NCI-H510A treated with DMSO at 0.1 percent for 48 hours (cell line): Measurements from ENCODE around the gene CRACDL.
A peak's percentile ranks its signal among the peaks of the same experiment; 100 is the strongest.

Experiments used
- DNase-seq: peaks from one replicate; lab custom pipeline; 2025; lab: John Stamatoyannopoulos, UW

Gene CRACDL

DNA sequence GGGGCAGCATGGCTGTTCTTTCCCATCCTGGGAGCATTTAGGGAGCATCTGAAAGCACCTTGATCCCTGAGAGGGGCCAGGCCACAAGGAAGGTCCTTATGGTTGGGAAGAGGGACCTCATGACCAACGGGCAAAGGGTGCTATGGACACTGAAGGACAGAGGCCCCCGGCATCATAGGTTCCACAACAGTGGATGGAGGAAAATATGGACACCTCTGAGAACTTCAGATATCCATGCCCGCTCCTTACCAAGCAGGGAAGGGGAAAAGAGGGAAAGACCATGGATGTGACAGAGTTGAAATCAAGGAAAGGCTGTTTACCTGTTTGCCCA, 111.0 kb downstream of the CRACDL start:
- no peak for DNase-seq

DNA sequence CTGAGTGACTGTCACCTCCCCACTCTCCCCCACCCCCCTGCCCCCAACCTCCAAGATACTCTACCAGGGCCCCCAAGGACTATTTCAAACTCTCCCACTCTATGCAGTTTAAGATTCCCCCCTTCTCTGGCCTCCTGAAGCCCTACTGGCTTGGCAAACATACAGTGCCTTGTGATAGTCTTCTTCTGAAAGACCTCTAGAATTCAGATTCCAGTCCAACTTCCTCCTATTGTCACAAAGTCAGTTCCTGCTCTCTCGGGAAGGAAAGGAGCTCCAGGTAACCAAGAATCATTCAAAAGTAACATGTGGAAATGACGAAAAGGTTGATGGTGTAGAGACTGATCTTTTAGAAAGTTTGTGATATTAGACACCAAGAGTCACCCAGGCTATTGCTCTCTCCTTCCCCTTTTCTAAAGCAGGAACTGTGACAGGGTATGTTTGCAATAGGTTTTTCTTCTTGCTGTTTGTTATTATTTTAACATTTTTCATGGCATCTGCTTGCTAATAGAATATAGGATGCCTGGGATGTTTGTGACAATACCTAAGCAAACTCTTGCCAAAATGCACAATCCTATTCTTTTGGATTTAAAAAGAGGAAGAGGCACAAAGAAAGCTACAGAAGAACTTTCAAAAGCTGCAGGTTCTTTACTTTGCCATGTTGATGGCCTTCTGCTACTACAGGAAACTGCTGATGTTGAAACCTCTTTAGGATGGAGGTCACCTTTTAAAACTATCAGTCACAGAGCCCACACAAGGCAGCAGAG, 111.6 kb downstream of the CRACDL start:
- DNase-seq, result no peak

DNA sequence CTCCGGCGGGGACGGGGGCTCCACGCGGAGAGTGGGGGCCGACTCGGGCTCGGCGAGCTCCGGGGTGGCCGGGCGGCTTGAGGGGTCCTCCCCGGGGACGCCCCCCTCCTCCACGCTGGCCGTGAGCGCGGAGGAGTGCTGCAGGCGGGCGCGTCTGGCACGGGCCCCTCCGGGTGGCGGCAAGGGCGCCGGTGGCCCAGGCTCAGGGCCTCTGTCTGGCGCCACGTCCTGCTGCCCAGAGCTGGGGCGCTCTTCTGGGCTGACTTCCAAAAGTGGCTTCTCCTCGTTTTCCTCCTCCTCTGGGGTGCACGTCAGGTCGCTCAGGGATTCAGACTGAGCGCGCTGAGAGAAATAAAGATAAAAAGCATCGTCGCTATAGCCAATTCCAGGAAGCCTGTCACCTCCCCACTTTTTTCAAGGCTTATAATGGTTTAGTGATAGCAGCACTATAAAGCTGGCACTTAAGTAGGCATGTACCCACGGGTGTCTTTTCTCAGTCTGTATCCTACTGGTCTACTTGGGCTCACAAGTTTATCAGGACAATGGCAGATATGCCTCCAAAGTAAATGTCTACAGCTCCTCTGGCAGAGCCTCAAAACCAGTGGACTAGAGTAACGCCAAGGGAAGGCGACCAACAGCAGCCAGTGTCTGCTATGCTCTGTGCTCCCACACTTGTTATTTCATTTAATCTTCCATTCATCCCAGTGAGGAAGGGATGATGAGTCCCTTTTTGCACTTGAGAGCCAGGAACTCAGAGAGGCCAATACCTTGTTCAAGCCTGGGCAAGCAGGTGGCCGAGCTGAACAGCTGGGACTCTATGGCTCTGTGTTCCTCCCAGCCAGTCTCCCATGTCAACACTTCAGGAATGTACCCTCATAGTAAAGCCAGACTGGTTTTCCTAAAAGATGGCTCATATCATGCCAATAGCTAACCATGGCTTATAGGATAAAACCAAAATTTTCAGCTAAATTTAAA, 112.5 kb downstream of the CRACDL start:
- no peak for DNase-seq

DNA sequence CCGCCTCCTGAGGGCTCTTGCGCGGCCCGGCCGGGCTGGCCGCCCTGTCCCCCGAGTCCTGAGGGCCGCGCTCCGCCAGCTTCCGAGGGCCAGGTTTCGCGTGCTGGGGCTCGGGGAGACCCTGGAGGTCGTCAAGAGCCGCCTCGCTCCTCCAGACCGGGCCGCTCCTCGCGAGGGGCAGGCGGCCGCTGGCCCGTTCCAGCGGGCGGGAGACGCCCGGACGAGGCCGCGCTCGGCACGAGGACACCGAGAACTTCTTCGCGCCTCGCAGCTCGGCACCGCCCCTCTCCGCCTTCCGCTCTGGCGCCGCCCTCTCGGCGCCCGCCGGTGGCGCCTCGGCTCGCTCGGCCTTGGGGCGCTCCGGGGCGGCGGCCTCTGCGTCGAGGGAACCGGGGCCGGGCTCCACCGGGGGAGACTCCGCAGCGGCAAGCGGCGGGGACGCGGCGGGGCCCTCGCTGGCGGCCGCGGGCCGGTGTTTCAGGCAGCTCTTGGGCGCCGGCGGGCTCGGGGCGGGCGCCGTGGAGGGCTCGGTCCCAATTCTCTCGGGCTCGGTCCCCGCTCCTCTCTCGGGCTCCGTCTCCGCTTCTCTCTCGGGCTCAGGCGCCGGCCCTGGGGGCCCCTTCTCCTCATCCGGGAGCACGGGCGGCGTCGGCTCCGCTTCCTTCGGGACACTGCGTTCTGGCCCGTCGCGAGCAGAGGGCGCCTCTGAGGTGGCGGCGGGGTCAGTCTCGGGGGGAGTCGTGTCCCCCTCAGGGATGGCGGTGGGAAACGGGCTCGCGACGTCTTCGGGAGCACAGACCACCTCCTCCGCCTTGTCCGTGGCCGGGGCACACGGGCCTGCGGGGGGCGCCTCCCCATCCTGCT, 113.5 kb downstream of the CRACDL start:
- no peak for DNase-seq

DNA sequence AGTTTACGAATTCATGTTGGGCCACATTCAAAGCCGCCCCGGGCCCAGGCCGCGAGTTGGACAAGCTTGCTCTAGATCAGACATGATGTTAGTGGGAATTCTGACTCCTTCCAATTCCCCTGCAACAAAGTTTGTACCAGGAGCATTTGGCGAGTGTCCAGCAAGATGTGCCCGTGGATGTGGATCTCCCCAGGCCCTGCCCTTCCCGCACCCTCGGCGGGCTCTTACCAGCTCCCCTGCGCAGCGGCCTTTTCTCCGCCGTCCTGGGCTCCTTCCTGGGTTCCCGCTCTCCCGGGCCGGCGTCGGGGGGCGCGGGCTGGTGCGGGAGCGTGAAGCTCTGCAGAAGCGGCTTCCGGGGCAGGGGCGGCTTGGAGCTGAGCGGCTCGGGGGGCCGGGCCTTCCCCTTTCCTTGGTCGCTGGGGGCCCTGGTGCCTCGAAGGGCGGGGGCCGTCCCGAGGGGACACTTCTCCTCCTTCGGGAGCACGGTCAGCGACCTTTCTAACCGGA, 114.3 kb downstream of the CRACDL start:
- no peak for DNase-seq

DNA sequence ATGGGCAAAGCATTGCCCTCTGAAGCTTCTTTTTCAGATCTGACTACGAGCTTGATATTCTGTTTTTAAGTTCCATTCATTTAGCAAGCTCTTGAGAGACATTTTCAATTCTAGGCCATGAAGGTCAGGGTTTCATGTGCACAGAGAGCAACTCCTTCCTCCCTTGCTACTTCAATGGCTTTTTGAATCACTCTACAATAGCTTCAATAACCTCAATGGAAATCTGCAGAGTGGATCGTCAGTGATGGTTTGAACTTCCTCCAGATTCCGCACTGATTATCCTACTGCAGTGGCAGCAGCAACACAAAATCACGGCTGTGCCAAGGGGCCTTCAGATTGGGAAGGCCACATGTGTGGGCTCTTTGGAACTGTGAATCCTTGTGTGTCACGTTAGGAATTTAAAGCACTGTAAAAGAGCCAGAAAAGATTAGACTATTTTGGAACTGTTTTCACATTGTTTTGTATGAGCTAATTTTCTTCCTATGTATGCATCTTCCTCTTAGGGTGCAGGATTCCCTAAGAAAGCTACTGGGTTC, 116.7 kb downstream of the CRACDL start:
- no peak for DNase-seq

DNA sequence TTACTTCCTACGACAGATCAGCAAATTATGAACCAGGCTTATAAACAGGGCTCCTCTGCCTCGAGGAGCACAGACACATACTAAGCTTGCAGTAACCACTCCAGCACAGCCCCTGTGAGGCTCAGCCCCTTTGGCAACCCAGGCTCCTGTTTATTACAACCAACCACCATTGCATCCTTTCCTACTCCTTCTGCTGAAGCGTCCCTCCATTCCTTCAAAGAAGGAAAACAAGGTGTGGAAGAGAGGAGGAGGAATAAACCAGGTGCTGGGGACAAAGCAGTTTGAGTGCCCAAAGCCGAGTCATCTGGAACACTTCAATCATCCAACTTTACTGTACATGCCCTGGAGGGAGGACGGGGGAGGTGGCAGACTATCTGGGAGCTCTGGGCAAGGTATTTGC, 117.9 kb downstream of the CRACDL start:
- no peak for DNase-seq

DNA sequence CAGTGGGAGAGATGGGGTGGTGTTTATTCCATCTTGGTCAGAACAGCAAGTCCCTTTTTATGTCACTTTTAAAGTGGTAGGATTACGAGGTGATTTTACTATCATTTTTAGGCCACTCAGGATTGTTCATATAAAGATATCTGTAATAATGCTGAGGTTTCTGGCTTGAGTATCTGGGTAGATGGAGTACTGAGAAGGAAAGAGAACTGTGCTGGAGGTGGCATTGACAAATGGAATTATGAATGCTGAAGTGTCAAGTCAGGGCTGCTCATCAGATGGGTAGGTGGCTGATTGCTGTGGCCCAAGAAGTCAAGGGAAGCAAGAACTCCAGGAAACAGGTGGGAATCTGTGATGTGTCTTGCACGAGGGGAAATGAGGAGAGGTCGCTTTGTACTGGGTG, 119.7 kb downstream of the CRACDL start:
- no peak for DNase-seq

DNA sequence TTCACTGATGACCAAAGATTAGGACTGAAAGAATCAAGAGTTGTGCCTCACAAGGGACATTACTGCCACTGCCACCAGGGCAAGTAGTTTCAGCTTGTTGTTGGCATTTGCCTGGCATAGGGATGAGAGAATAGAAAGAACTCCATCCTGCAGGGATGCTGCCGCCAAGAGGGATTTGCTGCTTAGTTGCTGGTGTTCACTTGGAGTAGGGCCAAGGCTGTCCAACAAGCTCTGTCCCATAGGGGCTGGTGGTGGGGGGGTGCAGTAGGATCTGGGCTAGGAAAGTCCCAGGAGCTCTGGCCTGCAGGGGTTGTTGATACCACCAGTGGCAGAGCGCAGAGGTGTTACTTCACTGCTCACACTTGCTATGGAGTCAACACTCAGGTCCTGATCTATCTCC, 120.2 kb downstream of the CRACDL start:
- DNase-seq, result no peak

DNA sequence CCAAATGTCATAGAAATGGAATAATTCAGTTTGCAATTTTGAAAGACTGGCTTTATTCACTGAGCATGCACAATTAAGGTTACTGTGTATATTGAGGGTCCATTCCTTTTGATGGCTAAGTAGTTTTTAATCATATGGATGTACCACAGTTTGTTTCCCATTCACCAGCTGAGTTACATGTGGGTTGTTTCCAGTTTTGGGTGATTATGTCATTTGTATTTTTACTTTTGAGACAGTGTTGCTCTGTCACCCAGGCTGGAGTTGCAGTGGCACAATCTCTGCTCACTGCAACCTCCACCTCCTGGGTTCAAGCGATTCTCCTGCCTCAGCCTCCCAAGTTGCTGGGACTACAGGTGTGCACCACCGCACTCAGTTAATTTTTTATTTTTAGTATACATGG, 124.3 kb downstream of the CRACDL start:
- no peak for DNase-seq

DNA sequence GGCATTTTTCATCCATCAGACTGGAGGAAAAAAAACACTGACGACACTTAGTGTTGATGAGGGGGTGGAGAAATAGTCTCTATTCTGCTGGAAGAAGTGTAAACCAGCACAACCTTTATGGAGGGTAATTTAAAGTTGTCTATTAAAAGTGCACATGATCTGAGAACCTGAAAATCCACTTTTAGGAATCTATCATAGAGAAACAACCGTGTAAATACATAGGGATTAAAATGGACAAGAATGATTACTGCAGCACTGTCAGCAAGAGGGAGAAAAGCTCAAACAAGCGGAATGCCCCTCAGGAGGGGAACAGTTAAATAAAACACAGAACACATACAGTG, 125.5 kb downstream of the CRACDL start:
- no peak for DNase-seq

DNA sequence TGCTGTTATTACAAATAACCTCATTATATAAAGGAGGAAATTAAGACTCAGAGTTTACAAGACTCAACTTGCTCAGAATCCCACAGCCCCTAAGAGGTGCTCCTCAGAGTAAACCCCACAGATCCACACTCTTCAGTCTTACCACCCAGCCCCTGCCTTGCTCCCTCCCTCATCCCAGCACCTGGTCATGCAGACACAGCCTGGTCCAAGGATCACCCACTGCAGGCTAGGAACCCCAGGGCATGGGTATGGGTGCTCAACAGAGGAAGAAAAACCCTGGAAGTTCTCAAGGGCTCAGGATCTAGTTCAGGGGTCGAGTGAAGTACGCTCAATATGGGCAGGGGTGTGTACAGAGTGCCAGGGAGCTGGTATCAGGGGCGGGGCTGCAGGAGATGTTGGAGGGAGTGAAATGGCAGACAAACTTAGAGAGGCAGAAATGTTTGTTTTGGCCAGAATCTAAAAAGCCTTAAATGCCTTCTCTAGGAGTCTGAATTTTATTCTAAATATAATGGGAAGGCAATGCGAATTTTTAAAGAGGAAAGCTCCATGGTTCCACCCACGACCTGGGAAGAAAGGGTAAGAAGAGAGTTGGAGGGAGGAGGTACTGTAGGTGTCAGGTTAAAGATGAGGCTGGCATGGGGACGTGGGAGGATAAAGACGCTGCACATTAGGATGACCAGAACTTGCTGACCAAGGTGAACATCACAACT, 126.0 kb downstream of the CRACDL start:
- no peak for DNase-seq

DNA sequence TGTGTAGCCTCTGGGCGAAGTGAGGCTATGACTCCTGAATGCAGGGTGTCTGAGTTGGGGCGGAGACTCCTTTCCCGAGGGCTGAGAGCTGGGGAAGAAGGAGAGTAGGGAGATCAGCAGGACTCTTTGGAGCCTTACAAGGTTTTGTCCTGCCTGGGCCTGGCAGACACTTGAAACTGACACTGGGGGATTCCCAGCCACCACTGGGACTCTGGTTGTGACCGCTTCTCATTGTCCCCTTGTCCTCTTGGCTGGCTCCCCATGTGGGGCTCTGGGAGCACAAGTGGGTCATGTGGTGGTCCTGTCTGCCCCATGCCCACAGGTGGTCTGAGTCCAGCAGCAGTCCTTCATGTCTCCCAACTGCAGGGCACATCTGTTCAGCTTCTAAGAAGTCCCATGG, 126.9 kb downstream of the CRACDL start:
- no peak for DNase-seq

DNA sequence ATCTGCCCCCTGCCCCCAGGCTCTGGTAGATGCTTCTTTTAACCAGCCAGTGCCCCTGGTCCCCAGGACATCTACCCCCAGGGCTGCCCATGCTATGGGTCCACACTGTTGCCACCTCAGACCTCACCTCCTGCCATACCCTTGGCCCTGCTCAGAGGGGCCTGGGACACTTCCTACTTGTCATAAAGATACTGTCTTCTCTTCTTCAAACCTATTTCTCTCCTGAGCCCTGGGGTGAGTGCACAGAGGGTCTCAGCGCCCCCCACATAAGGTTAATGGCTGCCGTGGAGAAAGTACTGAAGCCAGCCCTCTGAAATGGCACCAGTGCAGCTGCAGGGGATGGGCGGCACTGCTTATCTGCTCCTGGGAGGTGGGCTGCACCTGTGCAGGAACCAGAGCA, 127.5 kb downstream of the CRACDL start:
- no peak for DNase-seq

DNA sequence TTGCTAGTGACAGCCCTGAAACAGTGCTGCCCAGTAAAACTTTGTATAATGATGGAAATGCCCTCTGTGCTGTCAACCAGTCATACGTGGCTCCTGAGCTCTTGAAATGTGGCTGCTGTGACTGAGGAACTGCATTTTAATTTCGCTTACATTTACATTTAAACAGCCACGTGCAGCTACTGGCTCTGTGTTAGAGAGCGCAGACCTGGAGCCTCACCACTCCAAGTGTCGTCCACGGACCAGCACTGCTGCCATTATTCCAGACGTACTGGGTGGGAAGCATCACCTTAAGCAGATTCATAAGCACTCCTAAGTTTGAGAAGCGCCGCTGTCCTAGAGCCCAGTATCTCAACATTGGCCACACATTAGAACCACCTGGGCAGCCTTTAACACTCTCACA, 128.1 kb downstream of the CRACDL start:
- no peak for DNase-seq

DNA sequence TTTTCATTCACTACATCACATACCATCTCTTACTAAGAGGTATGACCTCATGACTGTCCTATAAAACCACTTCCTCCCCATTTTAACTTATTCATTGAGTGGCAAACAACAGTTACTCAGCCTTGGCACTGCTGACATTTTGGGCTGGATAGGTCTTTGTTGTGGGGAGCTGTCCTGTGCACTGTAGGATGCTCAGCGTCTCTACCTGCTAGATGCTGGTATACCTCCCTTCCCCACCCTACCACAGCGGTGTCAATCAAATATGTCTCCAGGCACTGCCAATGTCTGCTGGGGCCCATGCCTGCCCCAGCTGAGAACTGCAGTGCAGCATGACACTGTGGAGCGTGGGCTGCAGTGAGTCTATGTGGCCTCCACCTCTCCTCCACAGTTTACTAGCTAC, 128.8 kb downstream of the CRACDL start:
- no peak for DNase-seq

DNA sequence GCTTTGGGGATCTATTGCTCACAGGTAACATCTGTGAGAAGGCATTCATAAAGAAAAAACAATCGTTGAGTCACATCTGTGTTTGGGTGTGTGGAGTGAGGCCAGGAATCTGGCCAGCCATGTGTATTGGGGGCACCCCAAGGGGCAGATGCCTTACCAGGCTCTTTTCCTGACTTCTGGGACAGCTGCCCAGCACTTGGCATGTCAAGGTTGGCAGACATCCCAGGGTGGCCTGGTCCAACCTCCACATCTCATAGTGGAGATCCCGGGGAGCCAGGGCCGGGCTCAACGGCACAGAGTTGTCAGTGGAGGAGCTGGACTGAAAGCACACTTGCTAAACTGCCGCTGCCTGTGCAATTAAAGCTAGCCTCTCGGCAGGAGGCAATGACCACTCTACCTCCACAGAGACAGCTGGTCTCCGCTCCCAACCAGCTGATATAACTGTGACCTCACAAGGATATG, 129.8 kb downstream of the CRACDL start:
- DNase-seq, result no peak

DNA sequence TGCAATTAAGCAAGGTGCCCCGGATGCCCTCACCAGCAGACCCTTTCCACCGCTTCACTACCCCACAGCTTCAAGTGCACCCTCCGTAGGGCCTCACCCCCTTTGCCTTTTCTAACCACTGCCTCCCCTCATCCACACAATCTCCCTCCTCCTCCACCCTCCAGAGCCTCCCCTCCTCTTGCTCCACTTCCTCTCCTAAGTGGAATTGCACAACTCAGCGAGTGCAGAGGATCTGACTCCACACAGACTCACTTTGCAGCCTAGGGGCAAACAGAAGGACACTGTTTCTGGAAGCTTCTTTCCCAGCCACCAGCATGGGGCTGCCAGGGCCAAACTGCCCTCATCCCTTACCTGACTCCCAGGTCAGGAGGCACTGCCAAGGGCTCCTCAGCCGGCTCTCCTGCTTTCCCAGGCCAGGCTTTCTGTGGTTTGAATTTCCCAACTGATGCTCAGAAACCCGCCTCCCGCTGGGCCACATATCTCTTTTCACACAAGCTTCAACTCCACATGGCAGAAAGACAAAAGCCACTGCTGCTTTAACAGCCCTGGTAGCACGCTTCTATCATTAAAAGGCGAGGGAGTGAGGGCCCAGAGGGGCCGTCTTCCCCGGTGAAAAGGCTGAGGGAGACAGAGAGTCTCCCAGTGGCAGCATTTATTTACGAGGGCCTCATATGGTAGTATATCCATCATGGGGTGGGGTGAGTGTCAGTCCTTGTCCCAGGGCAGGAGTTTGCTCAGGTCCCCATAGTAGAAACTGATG, 130.4 kb downstream of the CRACDL start:
- peak; percentile 21 for DNase-seq

DNA sequence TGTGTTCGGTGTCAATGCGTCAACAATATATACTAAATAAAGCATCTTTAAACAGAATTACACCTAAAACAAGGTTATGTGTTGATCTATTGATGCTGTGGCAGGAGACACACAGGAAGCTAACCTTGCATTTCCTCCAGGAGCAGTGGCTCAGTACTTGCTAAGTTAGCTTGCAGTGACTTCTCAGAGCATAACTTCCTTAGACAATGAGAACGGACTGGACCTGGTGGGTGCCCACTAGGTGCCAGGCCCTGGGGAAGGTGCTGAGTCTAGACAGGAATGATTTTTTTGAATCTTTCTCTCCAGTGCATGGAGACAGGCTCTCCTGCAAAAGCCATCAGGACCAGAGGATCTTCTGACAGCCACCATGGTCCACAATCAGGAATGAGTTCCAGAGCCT, 131.3 kb downstream of the CRACDL start:
- no peak for DNase-seq

DNA sequence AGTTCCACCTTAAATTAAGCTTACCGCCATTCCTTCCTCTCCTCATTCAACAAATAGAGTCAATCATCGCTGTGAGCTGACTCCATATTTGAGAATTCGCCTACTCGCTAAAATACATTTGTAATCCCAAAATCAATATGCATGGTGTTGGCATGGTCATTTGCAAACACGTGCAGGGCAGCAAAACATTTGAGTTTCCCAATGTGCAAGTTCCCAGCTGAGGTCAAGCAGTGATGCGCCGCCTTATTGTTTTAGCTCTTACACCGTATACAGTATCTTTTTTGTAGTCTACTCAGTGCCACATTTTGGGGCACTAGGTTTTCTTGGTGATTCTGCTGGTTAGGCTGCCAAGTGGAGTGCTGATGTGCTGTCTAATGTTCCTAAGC, 131.8 kb downstream of the CRACDL start:
- no peak for DNase-seq
